ENCODE measurements around the gene BRPF3.

BRPF3 gene

GRCh38 chr6:36247693-36248092, 51.1 kb downstream of the BRPF3 start:
- ChIA-PET CTCF (interaction anchor here (0.7 kb wide), 1 partner anchor 14 kb away, joined by 3 read pairs; no protein-coding TSS in a partner anchor), POLR2A (no interaction called here)
- Histone ChIP-seq H3K4me1 (ENCODE audit: control insufficient read depth, insufficient read depth, low read length) (no peaks in the 10 kb centered on the region), H3K36me3 (ENCODE audit: control insufficient read depth in 2 of 2, insufficient read depth in 1 of 2, low read length in 2 of 2) (no peaks in the 10 kb centered on the region), H3K9me3 (ENCODE audit: control insufficient read depth, insufficient read depth, low read depth, low read length) (no peaks in the 10 kb centered on the region), H3K4me3 (ENCODE audit: low read depth, low read length) (no peak overlapping the region), H3K27ac (ENCODE audit: extremely low read depth, low read depth, low read length) (no peak overlapping the region)
- TF ChIP-seq ZFP41 (tag by site-specific recombination; IDR thresholded peaks at IDR 0.05; ENCODE audit: borderline replicate concordance) (no peak), SCRT2 (tag by site-specific recombination; IDR thresholded peaks at IDR 0.05) (0 out of 2 replicates have a peak, but pooled peaks have one; percentile 15)

GRCh38 chr6:36248980-36249379, 52.4 kb downstream of the BRPF3 start:
- Histone ChIP-seq H3K4me1 (ENCODE audit: control insufficient read depth, insufficient read depth, low read length) (no peaks in the 10 kb centered on the region), H3K36me3 (ENCODE audit: control insufficient read depth in 2 of 2, insufficient read depth in 1 of 2, low read length in 2 of 2) (no peaks in the 10 kb centered on the region), H3K27ac (ENCODE audit: extremely low read depth, low read depth, low read length) (no peak overlapping the region), H3K4me3 (ENCODE audit: low read depth, low read length) (no peak overlapping the region), H3K9me3 (ENCODE audit: control insufficient read depth, insufficient read depth, low read depth, low read length) (no peaks in the 10 kb centered on the region)
- ChIA-PET POLR2A (no interaction called here), CTCF (interaction anchor here (0.6 to 1.9 kb wide), 3 partner anchors 51 to 104 kb away, joined by 3 to 4 read pairs (median 3); no protein-coding TSS in a partner anchor)
- TF ChIP-seq ZBTB8A (tag by site-specific recombination; IDR thresholded peaks at IDR 0.05) (no peak), SP7 (tag by site-specific recombination; IDR thresholded peaks at IDR 0.05) (no peak), HOXA7 (CRISPR knock-in tag; IDR thresholded peaks at IDR 0.05; ENCODE audit: borderline replicate concordance) (no peak), ZBTB7A (tag by site-specific recombination; IDR thresholded peaks at IDR 0.05; ENCODE audit: low read depth) (no peak), ZNF677 (tag by site-specific recombination; IDR thresholded peaks at IDR 0.05) (no peak), ZNF610 (tag by site-specific recombination; IDR thresholded peaks at IDR 0.05; ENCODE audit: borderline replicate concordance) (no peak), ZNF416 (tag by site-specific recombination; IDR thresholded peaks at IDR 0.05) (no peak), ZNF174 (tag by site-specific recombination; IDR thresholded peaks at IDR 0.05) (no peak), ZNF514 (tag by site-specific recombination; IDR thresholded peaks at IDR 0.05) (no peak), ZNF26 (tag by site-specific recombination; IDR thresholded peaks at IDR 0.05) (no peak), PRDM1 (tag by site-specific recombination; IDR thresholded peaks at IDR 0.05) (no peak), ZNF555 (tag by site-specific recombination; conservative IDR thresholded peaks at IDR 0.05) (no peak), ZNF747 (tag by site-specific recombination; IDR thresholded peaks at IDR 0.05) (no peak), ZNF302 (tag by site-specific recombination; IDR thresholded peaks at IDR 0.05; ENCODE audit: low read depth) (no peak), BCL11B (tag by site-specific recombination; IDR thresholded peaks at IDR 0.05; ENCODE audit: low read depth) (no peak), ZNF626 (tag by site-specific recombination; IDR thresholded peaks at IDR 0.05) (no peak)
- TF ChIP-seq, protein P1, sequence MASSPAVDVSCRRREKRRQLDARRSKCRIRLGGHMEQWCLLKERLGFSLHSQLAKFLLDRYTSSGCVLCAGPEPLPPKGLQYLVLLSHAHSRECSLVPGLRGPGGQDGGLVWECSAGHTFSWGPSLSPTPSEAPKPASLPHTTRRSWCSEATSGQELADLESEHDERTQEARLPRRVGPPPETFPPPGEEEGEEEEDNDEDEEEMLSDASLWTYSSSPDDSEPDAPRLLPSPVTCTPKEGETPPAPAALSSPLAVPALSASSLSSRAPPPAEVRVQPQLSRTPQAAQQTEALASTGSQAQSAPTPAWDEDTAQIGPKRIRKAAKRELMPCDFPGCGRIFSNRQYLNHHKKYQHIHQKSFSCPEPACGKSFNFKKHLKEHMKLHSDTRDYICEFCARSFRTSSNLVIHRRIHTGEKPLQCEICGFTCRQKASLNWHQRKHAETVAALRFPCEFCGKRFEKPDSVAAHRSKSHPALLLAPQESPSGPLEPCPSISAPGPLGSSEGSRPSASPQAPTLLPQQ (tag by site-specific recombination; IDR thresholded peaks at IDR 0.05): no peak
- TF ChIP-seq, protein P2, sequence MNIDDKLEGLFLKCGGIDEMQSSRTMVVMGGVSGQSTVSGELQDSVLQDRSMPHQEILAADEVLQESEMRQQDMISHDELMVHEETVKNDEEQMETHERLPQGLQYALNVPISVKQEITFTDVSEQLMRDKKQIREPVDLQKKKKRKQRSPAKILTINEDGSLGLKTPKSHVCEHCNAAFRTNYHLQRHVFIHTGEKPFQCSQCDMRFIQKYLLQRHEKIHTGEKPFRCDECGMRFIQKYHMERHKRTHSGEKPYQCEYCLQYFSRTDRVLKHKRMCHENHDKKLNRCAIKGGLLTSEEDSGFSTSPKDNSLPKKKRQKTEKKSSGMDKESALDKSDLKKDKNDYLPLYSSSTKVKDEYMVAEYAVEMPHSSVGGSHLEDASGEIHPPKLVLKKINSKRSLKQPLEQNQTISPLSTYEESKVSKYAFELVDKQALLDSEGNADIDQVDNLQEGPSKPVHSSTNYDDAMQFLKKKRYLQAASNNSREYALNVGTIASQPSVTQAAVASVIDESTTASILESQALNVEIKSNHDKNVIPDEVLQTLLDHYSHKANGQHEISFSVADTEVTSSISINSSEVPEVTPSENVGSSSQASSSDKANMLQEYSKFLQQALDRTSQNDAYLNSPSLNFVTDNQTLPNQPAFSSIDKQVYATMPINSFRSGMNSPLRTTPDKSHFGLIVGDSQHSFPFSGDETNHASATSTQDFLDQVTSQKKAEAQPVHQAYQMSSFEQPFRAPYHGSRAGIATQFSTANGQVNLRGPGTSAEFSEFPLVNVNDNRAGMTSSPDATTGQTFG (tag by site-specific recombination; IDR thresholded peaks at IDR 0.05; ENCODE audit: borderline replicate concordance): no peak

Measured in HEK293 (cell line).